ENCODE results near the gene NEDD4. TPM values are rescaled to one million over a fixed set of nuclear protein-coding genes. Genes with fewer than 3 reads are reported as not detected.

NEDD4 gene
- total RNA-seq, 1 donor from 2014 or later: 55.4 TPM

DNA sequence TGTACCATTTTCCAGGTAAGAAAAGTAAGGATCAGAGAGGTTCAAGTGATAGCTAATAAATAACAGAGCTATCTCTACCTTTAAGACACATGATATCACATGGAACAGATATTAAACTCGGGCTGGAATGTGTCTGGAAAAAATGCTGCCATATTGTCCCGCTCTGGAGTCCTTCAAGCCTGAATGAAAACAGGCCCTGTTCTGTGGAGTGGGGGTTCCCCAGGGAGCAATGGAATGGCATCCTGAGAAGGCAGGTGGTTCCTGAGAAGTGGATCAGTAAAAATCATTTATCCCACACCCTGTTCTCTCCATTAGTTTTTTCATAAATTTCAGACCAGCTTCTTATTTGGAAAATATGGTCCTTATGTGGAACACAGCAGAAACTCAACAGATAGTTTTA is 193.2 kb downstream of the NEDD4 start:
- no peak for DNase-seq (ENCODE audit: low read depth)
- Mint-ChIP-seq H3K4me1 (ENCODE audit: low read depth, unreplicated experiment) (peaks cover 12% of the 10 kb centered on the region), H3K9me3 (ENCODE audit: unreplicated experiment) (no peaks in the 10 kb centered on the region), H3K4me3 (ENCODE audit: unreplicated experiment) (no peak overlapping the region), H3K27me3 (ENCODE audit: low read depth, unreplicated experiment) (no peaks in the 10 kb centered on the region), H3K36me3 (ENCODE audit: low read depth, unreplicated experiment) (no peaks in the 10 kb centered on the region), H3K27ac (ENCODE audit: unreplicated experiment) (no peak overlapping the region)
- no peak for FAIRE-seq
- H3K4me2 ChIP-seq (ENCODE audit: low read length): no peak overlapping the region
- H3K27me3 ChIP-seq (ENCODE audit: insufficient read depth, low read length): peaks cover 5% of the 10 kb centered on the region
- H3K4me1 ChIP-seq (ENCODE audit: insufficient read depth, low read length): no peaks in the 10 kb centered on the region
- TF ChIP-seq EZH2 (IDR thresholded peaks at IDR 0.05; ENCODE audit: insufficient read depth, low read length): no peak
- TF ChIP-seq, protein P1, sequence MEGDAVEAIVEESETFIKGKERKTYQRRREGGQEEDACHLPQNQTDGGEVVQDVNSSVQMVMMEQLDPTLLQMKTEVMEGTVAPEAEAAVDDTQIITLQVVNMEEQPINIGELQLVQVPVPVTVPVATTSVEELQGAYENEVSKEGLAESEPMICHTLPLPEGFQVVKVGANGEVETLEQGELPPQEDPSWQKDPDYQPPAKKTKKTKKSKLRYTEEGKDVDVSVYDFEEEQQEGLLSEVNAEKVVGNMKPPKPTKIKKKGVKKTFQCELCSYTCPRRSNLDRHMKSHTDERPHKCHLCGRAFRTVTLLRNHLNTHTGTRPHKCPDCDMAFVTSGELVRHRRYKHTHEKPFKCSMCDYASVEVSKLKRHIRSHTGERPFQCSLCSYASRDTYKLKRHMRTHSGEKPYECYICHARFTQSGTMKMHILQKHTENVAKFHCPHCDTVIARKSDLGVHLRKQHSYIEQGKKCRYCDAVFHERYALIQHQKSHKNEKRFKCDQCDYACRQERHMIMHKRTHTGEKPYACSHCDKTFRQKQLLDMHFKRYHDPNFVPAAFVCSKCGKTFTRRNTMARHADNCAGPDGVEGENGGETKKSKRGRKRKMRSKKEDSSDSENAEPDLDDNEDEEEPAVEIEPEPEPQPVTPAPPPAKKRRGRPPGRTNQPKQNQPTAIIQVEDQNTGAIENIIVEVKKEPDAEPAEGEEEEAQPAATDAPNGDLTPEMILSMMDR (IDR thresholded peaks at IDR 0.05; ENCODE audit: insufficient read depth, low read depth, low read length): no peak
- no peak overlapping the region for H3K9ac ChIP-seq (ENCODE audit: low read length)
- no peak overlapping the region for H3K27ac ChIP-seq (ENCODE audit: low read depth, low read length)
- H3K79me2 ChIP-seq (ENCODE audit: insufficient read depth, low read length): no peaks in the 10 kb centered on the region
- H2AFZ ChIP-seq (ENCODE audit: low read depth, low read length): peak overlapping the region; percentile 87
- H3K9me3 ChIP-seq (ENCODE audit: insufficient read depth, low read depth, low read length): no peaks in the 10 kb centered on the region
- no peaks in the 10 kb centered on the region for H4K20me1 ChIP-seq (ENCODE audit: insufficient read depth, low read length)
- H3K36me3 ChIP-seq (ENCODE audit: insufficient read depth, low read length): no peaks in the 10 kb centered on the region
- no peak overlapping the region for H3K4me3 ChIP-seq (ENCODE audit: insufficient read depth, low read depth, low read length)

DNA sequence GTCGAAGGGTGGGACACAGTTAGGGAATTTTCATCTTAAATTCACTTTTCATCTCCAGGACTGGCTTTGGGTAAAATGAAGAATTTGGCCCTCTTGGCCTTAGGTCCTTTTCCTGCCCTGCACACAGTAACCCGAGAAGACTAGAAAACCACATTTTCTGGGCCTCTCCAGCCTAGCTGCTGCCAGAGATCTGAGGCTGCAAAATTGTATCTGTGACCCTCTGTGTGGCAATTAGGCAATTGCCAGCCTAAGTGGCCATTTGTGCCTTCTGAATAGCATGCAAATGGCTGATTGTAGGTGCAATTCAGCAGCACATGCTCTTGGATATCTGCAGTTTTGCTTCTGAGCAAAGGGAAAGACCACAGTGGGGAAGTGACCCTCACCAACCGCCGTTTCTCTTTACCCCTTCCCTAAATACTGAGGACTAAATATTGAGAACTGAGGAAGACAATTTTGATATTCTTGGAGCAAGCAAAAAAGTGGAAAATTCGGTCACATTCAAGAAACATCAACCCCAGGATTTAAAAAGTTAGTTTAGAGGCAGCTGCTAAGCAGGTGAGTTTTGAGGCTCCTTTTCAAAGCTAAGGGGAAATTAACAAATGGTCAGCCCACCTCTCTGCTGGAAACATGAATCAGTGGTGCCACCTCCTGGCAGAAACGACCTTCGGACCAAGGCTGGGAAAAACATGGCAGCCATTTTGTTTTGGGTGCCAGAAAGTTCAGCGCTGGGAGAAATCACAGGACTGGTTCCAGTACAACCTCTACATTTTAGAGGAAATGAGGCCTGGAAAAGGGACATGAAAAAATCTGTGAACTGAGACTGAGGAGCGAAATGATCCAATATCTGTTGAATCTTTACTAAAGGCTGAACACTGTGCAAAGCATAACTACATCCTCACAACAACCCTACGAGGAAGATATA is 193.9 kb downstream of the NEDD4 start:
- Mint-ChIP-seq H3K9me3 (ENCODE audit: unreplicated experiment) (peaks cover 5% of the 10 kb centered on the region), H3K27ac (ENCODE audit: unreplicated experiment) (peak overlapping the region; percentile 82), H3K4me3 (ENCODE audit: unreplicated experiment) (no peak overlapping the region), H3K27me3 (ENCODE audit: low read depth, unreplicated experiment) (no peaks in the 10 kb centered on the region), H3K4me1 (ENCODE audit: low read depth, unreplicated experiment) (peaks cover 12% of the 10 kb centered on the region), H3K36me3 (ENCODE audit: low read depth, unreplicated experiment) (no peaks in the 10 kb centered on the region)
- DNase-seq (ENCODE audit: low read depth) (peak; percentile 25), FAIRE-seq (peak; percentile 23)
- TF ChIP-seq EZH2 (IDR thresholded peaks at IDR 0.05; ENCODE audit: insufficient read depth, low read length): no peak
- TF ChIP-seq, protein P1 (IDR thresholded peaks at IDR 0.05; ENCODE audit: insufficient read depth, low read depth, low read length): peak; percentile 68
- no peak overlapping the region for H3K4me2 ChIP-seq (ENCODE audit: low read length)
- H3K79me2 ChIP-seq (ENCODE audit: insufficient read depth, low read length): no peaks in the 10 kb centered on the region
- H3K36me3 ChIP-seq (ENCODE audit: insufficient read depth, low read length): no peaks in the 10 kb centered on the region
- no peaks in the 10 kb centered on the region for H3K4me1 ChIP-seq (ENCODE audit: insufficient read depth, low read length)
- no peaks in the 10 kb centered on the region for H4K20me1 ChIP-seq (ENCODE audit: insufficient read depth, low read length)
- no peak overlapping the region for H3K9ac ChIP-seq (ENCODE audit: low read length)
- peak overlapping the region; percentile 87 for H2AFZ ChIP-seq (ENCODE audit: low read depth, low read length)
- H3K4me3 ChIP-seq (ENCODE audit: insufficient read depth, low read depth, low read length): no peak overlapping the region
- H3K27ac ChIP-seq (ENCODE audit: low read depth, low read length): no peak overlapping the region
- no peaks in the 10 kb centered on the region for H3K9me3 ChIP-seq (ENCODE audit: insufficient read depth, low read depth, low read length)
- peaks cover 5% of the 10 kb centered on the region for H3K27me3 ChIP-seq (ENCODE audit: insufficient read depth, low read length)

Data from astrocyte (in vitro differentiated cells and primary cell).